Activated T-helper 1 cell treated with anti-CD3 and anti-CD28 coated beads, Interleukin-2, amount 50 U/mL, for 16 hours (primary cell): ENCODE data around the gene COX4I2.
A peak's percentile ranks its signal among the peaks of the same experiment; 100 is the strongest.
"Not testable (repeated sequence)": the region's sequence is repeated elsewhere in the genome, so short reads cannot be mapped to it uniquely, and the experiment has no call there.

Source experiments
- DNase-seq, 2 donors: peaks; one replicate each; pipeline ENCODE4 v3.0.0-alpha.2; 2020; ENCODE audit warnings: low read depth in 1 of 2, low spot score in 1 of 2

The COX4I2 gene

DNA sequence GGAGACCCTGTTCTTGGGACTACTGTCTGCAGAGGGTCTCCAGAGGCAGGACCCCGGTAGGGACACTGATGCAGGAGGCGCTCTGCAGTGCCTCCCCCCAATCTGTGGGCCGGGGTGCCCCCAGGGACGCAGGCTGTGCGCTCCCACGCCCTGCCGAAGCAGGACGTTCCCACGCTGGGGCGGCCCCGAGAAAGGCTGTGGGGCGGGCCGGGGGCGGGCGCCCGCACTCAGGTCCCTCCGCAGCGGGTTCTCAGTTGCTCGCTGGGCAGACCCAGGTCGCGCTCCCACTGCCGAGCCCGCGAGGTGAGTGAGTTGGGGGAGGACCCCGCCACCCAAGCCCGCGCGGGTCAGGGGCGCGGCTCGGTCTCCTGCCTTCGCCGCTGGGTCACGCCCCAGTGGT is at the start of gene COX4I2:
COX4I2 (plus strand) TSS at position 253 of the 400 bp plus-strand sequence. CDS start 1,106 bp downstream, outside the sequence.
- DNase-seq, result no peak

DNA sequence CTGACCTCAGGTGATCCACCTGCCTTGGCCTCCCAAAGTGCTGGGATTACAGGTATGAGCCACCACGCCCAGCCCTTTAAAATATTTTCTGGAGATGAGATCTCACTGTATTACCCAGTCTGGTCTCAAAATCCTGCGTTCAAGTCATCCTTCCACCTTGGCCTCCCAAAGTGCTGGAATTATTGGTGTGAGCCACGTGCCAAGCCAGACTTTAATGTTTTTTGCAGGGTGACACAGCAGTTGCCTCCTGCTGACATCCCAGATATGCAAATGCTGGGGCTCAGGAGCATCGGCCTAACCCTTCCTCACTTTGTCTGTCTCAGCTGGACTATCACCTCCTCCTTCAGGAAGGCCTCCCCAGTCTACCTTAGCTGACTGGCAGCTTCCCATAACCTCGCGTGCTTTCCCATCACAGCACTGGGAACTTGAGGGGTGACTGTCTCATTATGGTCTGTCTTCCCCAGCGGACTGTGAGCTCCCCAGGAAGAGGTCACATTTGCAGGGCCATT is 46.9 kb upstream of the COX4I2 start:
- no peak for DNase-seq

DNA sequence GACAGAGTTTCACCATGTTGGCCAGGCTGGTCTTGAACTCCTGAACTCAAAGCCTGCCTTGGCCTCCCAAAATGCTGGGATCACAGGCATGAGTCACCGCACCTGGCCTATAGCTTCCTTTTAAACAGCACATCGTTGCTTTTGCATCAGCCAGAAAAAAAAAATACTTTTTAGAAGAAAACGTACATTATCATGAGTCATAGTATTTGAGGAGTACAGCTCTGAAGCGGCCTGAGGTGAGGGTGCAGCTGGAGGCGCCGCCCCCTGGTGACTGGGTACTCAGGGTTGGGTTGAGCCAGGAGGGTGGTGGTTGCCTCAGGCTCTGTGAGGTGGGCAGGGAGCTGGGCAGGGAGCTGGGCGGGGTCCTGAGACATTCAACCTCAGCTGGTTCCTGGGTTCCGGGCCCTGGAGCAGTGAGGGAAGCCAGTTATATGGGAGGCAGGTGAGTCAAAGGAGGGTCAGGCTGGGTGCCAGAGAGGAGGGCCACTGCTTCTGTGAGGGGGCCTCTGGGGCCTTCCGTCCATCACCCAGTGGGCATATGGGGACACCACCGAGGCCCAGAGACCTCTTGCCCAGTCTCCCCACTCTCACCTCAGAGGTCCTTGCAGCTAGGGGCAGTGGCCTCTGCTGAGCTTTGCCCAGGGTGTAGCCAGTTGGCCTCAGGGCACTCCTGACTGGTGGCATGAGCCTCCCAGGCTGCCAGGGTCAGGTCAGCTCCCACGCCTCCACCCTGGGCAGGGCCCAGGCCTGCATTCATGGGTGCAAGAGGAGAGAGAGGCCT is 44.3 kb upstream of the COX4I2 start:
- DNase-seq, result no peak

- DNase-seq, result no peak
These were observed 43.6 kb upstream of the COX4I2 start for GRCh38 chr20:31594002-31594557.

GRCh38 chr20:31594558-31595379 is 42.9 kb upstream of the COX4I2 start:
- no peak for DNase-seq

DNA sequence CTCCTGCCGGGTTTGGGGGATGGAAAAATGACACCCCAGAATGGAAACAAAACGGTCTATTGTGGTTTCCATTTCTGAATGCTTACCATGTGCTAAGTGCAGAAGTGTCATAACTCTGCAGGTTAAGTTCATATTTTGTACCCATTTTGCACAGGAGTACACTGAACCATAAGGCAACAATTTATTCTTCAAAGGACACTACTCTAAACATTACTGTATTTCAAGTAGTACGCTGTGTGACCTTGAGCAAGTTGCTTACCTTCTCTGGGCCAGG is 42.4 kb upstream of the COX4I2 start:
- DNase-seq, result no peak

- DNase-seq, result no peak
These were observed 41.9 kb upstream of the COX4I2 start for GRCh38 chr20:31595654-31596411.

DNA sequence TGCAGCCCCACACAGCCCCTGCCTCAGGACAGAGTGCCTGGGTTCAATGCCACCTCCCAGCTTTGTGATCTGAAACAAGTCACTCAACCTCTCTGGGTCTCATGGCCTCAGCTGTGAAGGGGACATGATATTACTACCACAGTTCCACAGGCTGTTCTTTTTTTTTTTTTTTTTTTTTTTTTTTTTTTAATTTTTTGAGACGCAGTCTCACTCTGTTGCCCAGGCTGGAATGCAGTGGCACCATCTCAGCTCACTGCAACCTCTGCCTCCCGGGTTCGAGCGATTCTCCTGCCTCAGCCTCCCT is 41.3 kb upstream of the COX4I2 start:
- DNase-seq, result not testable (repeated sequence)

DNA sequence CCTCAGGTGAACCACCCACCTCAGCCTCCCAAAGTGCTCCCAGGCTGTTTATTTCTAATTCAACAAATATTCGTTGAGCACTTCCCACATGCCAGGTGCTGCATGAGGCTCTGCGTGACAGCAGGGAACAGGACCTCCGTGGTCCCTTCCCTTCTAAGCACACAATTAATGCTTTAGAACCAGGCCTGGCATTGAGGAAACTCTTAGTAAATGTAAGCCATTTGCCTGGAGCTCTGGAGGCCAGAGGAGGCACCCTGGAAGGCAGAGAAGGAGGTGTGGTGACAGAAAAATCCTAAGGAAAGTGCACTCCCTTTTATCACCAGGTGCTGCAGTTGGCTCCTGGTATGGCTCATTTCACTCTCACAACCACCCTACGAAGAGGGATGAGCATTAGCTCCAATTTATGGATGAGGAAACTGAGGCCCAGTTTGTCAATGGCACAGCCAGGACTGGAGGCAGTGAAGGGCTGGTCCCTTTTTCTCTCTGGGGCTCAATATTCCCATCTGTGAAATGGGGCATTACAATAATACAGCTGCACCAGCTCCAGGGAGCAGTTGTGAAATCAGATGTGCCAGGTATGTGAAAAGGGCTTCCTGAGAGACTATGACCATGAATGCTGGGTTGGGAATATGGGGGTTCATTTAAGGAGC is 40.8 kb upstream of the COX4I2 start:
- no peak for DNase-seq

DNA sequence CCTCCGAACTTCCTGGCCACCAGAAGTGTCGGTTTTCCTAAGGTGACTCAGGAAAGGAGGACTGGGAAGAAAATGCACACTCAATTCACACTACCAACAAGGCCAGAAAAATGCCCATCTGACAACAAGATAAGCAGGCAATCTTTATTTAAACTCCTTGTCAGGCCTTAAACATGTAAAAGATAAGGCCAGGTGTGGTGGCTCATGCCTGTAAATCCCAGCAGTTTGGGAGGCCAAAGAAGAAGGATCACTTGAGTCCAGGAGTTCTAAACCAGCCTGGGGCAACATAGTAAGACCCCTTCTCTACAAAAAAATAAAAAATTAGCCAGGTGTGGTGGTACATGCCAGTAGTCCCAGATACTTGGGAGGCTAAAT is 40.2 kb upstream of the COX4I2 start:
- no peak for DNase-seq

DNA sequence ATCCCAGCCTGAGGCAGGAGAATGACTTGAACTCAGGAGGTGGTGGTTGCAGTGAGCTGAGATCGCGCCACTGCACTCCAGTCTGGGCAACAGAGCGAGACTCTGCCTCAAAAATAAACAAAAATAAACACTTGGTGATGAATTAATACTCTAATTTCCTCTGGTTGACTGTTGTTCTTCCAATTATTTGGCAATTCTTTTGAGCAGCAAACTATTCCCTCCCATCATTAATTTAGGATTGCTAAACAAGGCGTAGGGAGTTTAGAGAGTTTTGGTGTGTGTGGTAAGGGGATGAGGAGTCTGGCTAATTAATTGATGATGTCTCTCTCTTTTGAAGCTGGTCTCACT is 35.3 kb upstream of the COX4I2 start:
- DNase-seq, result no peak

DNA sequence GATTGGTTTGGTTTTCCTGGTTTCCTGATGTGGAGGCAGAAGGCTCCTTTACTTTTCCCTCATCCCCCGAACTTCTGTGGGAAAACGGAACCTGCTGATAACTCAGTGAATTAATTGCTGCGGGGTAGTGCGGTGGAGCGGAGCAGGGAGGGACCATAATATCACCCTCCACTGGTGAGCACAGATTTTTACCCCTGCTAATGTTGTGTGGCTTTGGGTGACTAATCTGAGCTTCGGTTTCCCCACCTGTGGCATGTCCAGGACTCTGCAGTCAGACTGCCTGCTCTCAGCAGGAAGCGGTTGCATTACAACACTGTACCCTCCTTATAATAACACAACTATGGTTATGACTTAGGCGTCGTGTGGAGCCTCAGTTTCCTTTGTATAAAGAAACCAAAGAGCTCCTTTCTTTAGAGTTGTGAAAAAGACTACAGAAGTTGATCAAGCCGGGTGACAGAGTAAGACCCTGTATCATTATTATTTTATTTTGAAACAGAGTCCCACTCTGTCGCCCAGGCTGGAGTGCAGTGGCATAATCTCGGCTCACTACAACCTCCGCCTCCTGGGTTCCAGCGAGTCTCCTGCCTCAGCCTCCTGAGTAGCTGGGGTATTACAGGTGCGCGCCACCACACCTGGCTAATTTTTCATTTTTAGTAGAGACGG is 34.8 kb upstream of the COX4I2 start:
- DNase-seq, result peak in 1 of 2 donors; percentile 36

- peak; percentile 54 to 57 for DNase-seq
These were observed 33.7 kb upstream of the COX4I2 start for GRCh38 chr20:31603822-31604566.

- DNase-seq, result no peak
These were observed 33.1 kb upstream of the COX4I2 start for GRCh38 chr20:31604567-31605030.

DNA sequence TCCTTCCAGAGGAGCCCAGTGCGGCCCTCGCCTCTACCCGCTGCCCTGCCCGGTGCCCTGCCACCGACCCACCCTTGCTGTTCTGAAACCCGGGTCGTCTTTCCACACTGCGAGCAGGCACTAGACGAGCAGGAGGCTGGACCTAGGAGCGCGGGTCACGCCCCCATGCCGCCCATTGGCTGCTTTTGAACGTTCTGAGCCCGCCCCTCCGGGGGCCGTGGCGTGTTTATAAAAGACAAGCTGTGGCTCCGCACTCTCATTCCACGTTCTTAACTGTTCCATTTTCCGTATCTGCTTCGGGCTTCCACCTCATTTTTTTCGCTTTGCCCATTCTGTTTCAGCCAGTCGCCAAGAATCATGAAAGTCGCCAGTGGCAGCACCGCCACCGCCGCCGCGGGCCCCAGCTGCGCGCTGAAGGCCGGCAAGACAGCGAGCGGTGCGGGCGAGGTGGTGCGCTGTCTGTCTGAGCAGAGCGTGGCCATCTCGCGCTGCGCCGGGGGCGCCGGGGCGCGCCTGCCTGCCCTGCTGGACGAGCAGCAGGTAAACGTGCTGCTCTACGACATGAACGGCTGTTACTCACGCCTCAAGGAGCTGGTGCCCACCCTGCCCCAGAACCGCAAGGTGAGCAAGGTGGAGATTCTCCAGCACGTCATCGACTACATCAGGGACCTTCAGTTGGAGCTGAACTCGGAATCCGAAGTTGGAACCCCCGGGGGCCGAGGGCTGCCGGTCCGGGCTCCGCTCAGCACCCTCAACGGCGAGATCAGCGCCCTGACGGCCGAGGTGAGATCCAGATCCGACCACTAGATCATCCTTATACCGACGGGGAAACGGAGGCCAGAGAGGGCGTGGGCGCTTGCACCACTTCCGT is 32.4 kb upstream of the COX4I2 start, which contains the start of gene ID1:
ID1 (plus strand) TSS at position 259 of the 871 bp plus-strand sequence; CDS start at position 358, 99 bp downstream.
- DNase-seq, result peak; percentile 74

- DNase-seq, result no peak
These were observed 31.6 kb upstream of the COX4I2 start for GRCh38 chr20:31605902-31606803.

DNA sequence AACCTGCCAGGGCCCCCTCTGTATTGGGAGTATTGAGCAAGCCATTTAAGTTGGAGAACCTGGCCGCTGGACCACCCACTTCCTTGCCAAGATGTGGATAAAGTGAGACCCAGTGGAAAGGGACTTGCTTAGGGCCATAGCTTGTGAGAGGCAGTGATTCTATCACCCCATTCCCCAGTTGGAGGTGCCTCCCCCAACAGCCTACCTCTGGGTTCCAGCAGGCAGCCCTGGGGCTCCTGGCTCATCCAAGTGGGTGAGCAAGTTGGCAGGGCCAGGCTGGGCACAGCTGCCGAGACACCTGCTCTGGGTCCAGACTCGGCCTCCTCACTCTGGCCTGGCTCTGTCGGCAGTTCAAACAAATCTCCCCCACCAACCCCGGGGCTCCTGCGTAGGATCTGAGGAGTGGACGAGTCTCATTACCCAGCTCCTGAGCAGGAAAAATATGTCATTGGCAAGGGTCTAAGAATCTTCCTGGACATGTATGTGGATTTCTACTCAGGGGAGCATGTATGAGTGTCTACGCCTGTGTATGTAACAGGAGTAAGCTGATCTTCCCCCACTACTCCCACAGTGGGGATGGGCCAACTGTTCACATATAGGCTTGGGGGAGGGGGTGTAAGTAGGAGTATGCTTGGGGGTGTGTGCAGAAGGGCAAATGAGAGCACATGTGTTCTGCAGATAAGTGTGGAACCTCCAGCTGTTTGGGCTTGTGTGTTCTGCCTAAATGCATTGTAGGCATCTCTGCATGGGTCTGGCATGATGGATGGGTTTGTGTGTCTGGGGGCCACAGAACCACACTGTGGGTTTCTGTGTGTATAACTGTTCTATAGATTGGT is 30.7 kb upstream of the COX4I2 start:
- DNase-seq, result no peak
